A549 (cell line): ENCODE measurements around the gene CUL7.

Source experiments
- HOXA7 ChIP-seq: fragments of 250-450 bp; sonication (Bioruptor Pico); IDR thresholded peaks from 2 replicates; pipeline ENCODE4 v1.5.0; 2020; ENCODE audit warnings: mild to moderate bottlenecking, moderate library complexity
- KDM1A ChIP-seq: fragments of 200-600 bp; sonication (generic); IDR thresholded peaks from 2 replicates; pipeline ENCODE4 v1.6.1; 2016; ENCODE audit warnings: low read depth, mild to moderate bottlenecking
- TF ChIP-seq, protein P1 (sequence below): fragments of >200 bp; sonication (Bioruptor Twin); formaldehyde crosslinking; IDR thresholded peaks from 3 replicates; pipeline ENCODE4 v1.5.1; 2016

DNA sequence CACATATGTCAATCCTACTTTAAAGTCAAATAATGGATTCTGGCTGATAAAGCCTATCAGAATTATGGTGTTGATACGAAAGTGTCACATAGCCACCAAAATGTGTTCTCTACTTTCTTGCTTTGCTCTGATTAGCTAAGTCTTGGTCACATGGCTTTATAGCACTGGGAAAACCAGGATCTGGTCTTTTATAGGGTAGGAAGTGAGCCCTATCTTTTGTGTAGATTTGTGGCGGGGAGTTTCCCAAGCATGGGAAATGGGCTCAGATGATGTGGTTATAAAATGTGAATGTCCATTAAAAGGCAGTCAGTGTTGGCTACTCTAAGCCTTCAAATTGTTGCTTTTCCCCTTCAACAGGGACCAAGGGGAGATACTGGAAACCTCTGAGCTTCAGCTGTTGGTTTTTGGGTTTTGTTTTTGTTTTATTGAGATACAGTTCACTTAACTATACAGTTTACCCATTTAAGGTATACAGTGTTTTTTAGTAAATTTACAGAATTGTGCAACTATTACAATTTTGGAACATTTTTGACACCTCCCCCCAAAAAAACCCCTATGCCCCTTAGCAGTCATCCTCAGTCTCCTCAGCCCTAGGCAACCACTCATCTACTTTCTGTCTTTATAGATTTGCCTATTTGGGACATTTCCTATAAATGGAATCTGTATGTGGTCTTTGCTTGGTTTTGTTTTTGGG is 20.0 kb downstream of the CUL7 start:
- TF ChIP-seq, protein P1, sequence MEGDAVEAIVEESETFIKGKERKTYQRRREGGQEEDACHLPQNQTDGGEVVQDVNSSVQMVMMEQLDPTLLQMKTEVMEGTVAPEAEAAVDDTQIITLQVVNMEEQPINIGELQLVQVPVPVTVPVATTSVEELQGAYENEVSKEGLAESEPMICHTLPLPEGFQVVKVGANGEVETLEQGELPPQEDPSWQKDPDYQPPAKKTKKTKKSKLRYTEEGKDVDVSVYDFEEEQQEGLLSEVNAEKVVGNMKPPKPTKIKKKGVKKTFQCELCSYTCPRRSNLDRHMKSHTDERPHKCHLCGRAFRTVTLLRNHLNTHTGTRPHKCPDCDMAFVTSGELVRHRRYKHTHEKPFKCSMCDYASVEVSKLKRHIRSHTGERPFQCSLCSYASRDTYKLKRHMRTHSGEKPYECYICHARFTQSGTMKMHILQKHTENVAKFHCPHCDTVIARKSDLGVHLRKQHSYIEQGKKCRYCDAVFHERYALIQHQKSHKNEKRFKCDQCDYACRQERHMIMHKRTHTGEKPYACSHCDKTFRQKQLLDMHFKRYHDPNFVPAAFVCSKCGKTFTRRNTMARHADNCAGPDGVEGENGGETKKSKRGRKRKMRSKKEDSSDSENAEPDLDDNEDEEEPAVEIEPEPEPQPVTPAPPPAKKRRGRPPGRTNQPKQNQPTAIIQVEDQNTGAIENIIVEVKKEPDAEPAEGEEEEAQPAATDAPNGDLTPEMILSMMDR: no peak
- no peak for TF ChIP-seq HOXA7
- no peak for TF ChIP-seq KDM1A
